AG04450 (cell line): ENCODE data around the gene TINAGL1. TPM values are rescaled to one million over a fixed set of nuclear protein-coding genes. Genes with fewer than 3 reads are reported as not detected.

Experiments
- CTCF ChIA-PET: fragments of 300-600, 350-600 bp; formaldehyde crosslinking; extraction: SDS; loops from one replicate; lab custom pipeline; 2022; ENCODE audit warnings: antibody characterized with exemption, inconsistent platforms; lab: Charles Lee
- POLR2A ChIA-PET: fragments of 350-600 bp; formaldehyde crosslinking; extraction: SDS; loops from one replicate; lab custom pipeline; 2021; ENCODE audit warnings: antibody characterized with exemption, inconsistent platforms; lab: Yijun Ruan, JAX
- DNase-seq: peaks from one replicate; pipeline ENCODE4 v3.0.0-alpha.2; 2011; ENCODE audit warnings: low read depth, low spot score
- H3K27ac ChIP-seq: one replicate; pipeline ENCODE4 v1.5.1; 2012; ENCODE audit warnings: low read depth, low read length, control low read depth
- H3K27me3 ChIP-seq: one replicate; pipeline ENCODE4 v1.6.0; 2012; ENCODE audit warnings: low read length; ENCODE audit not compliant: control insufficient read depth, insufficient read depth
- H3K4me3 ChIP-seq: 2 replicates; pipeline ENCODE4 v1.5.1; 2011; ENCODE audit warnings: mild to moderate bottlenecking, low read depth, low read length, control low read depth
- H3K9me3 ChIP-seq: 2 replicates; pipeline ENCODE4 v1.5.1; 2012; ENCODE audit warnings: low read length; ENCODE audit not compliant: control insufficient read depth, insufficient read depth
- polyA plus RNA-seq: library from polyadenylated mRNA; depleted of rRNA; stranded (reverse); fragments of >200 nt; gene quantifications from 2 replicates; pipeline ENCODE4 v1.2.3, GENCODE V29; 2011
- TF ChIP-seq, protein P1 (sequence below): IDR thresholded peaks from 2 replicates; pipeline ENCODE4 v1.5.1; 2011; ENCODE audit warnings: low read depth, low read length, control low read depth, inconsistent platforms

Gene TINAGL1
- polyA plus RNA-seq, 1 experiment: 0.36 TPM

DNA sequence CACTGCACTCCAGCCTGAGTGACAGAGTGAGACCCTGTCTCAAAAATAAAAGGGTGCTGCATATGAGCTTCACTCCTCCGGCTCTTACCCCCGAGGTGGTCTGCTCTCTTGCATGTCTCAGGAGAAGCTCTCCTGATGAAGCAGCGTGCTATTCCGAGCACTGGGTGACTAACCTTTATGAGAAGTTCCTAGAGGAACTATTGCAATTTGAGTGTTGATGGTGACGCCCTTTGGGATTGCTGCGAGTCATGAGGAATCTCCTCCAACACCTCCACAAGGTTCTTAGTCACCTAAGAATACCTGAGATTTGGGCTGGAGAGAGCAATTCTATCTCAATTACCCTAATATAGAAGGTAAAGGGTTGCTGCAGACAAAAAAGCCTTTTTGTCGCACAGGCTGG lies 40.8 kb upstream of the TINAGL1 start:
- Histone ChIP-seq H3K9me3 (no peaks in the 10 kb centered on the region), H3K27ac (no peak overlapping the region), H3K27me3 (peaks cover 12% of the 10 kb centered on the region), H3K4me3 (no peak overlapping the region)
- DNase-seq: no peak
- CTCF ChIA-PET: interaction anchor here (1.5 kb wide), 1 partner anchor 13 kb away, joined by 7 read pairs; no protein-coding TSS in a partner anchor
- POLR2A ChIA-PET: no interaction called here
- TF ChIP-seq, protein P1, sequence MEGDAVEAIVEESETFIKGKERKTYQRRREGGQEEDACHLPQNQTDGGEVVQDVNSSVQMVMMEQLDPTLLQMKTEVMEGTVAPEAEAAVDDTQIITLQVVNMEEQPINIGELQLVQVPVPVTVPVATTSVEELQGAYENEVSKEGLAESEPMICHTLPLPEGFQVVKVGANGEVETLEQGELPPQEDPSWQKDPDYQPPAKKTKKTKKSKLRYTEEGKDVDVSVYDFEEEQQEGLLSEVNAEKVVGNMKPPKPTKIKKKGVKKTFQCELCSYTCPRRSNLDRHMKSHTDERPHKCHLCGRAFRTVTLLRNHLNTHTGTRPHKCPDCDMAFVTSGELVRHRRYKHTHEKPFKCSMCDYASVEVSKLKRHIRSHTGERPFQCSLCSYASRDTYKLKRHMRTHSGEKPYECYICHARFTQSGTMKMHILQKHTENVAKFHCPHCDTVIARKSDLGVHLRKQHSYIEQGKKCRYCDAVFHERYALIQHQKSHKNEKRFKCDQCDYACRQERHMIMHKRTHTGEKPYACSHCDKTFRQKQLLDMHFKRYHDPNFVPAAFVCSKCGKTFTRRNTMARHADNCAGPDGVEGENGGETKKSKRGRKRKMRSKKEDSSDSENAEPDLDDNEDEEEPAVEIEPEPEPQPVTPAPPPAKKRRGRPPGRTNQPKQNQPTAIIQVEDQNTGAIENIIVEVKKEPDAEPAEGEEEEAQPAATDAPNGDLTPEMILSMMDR: no peak

DNA sequence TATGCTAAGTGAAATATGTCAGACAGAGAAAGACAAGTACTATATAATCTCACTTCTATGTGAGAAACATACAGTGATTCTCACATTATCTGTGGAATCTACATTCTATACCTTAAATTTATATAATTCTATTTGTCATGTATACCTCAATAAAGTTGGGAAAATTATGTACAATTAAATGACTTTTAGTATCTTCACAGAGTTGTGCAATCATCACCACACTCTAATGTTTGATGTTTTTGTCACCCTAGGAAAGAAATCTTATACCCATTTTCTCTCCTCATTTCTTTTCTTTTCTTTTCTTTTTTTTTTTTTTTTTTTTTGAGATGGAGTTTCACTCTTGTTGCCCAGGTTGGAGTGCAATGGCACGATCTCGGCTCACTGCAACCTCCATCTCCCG lies 37.0 kb upstream of the TINAGL1 start:
- no peak for DNase-seq
- Histone ChIP-seq H3K27ac (no peak overlapping the region), H3K27me3 (peaks cover 34% of the 10 kb centered on the region), H3K4me3 (no peak overlapping the region), H3K9me3 (peaks cover 8% of the 10 kb centered on the region; the same call in 1 of the 2 replicates)
- ChIA-PET POLR2A (no interaction called here), CTCF (interaction anchor here (2.1 to 2.8 kb wide), 2 partner anchors 10 to 117 kb away, joined by 10 to 18 read pairs; no protein-coding TSS in a partner anchor)
- TF ChIP-seq, protein P1: no peak

DNA sequence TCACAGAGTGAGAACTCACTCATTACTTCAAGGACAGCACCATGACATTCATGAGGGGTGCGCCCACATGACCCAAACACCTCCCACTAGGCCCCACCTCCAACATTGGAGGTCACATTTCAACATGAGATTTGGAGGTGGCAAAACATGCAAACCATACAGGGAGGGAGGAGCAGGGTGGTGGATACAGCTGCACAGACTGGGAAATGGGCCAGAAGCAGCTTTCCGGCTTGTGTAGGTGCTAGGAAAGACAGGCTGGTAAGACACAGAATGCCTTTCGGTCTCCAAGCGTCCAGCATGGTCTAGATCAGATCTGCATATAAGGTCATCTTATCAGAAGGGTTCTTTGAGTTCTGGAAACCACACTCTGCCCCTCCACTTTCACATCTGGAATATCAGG lies 35.1 kb upstream of the TINAGL1 start:
- CTCF ChIA-PET: interaction anchor here (0.8 to 1.1 kb wide), 2 partner anchors 147 to 357 kb away, joined by 3 to 4 read pairs; no protein-coding TSS in a partner anchor
- POLR2A ChIA-PET: no interaction called here

DNA sequence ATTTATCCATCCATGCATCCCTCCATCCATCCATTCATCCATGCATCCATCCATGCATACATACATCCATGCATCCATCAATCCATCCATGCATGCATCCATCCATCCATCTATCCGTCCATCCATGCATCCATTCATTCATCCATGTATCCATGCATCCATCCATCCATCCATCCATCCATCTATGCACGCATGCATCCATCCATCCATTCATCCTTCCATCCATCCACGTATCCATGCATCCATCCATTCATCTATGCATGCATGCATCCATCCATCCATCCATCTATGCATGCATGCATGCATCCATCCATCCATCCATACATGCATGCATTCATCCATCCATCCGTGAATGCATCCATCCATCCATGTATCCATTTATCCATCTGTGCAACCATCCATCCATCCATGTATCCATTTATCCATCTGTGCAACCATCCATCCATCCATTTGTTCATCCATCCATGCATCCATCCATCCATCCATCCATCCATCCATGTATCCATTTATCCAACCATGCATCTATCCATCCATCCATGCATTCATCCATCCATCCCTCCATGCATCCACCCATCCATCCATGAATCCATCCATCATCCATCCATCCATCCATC lies 30.3 kb upstream of the TINAGL1 start:
- POLR2A ChIA-PET: no interaction called here
- H3K9me3 ChIP-seq: peaks cover 8% of the 10 kb centered on the region; the same call in 1 of the 2 replicates
- no peak overlapping the region for H3K27ac ChIP-seq
- TF ChIP-seq, protein P1: no peak
- no peak for DNase-seq
- CTCF ChIA-PET: no interaction called here
- no peak overlapping the region for H3K4me3 ChIP-seq
- peaks cover 29% of the 10 kb centered on the region for H3K27me3 ChIP-seq

More for the DNA sequence above, 35.1 kb upstream of the TINAGL1 start:
- Histone ChIP-seq H3K4me3 (no peak overlapping the region), H3K27me3 (peaks cover 34% of the 10 kb centered on the region), H3K27ac (no peak overlapping the region), H3K9me3 (peaks cover 8% of the 10 kb centered on the region; the same call in 1 of the 2 replicates)
- DNase-seq: no peak
- TF ChIP-seq, protein P1: no peak

DNA sequence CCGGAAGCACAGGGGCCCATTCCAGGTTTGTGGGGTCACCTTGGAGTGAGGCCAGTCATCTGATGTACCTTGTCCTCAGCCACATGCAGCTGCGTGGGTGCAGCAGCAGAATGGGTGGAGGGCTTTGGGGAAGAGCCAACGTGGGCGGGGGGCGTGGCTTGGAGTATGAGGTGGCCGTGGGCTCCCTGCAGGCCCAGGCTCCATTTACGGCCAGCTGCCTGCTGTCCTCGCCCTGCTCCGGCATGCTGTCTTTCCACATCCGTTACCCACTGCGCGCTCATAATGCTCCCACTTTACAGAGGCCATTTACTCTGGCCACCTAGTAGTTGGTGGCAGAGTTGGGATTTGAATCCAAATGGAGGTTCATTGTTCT lies 27.8 kb upstream of the TINAGL1 start:
- H3K9me3 ChIP-seq: no peaks in the 10 kb centered on the region
- no peak overlapping the region for H3K27ac ChIP-seq
- peaks cover 24% of the 10 kb centered on the region for H3K27me3 ChIP-seq
- CTCF ChIA-PET: interaction anchor here (0.7 to 3.9 kb wide), 35 partner anchors 9 to 384 kb away, joined by 3 to 57 read pairs (median 5); no protein-coding TSS in a partner anchor
- DNase-seq: no peak
- POLR2A ChIA-PET: interaction anchor here (1.2 kb wide), 1 partner anchor 240 kb away, joined by 4 read pairs; no protein-coding TSS in a partner anchor
- no peak overlapping the region for H3K4me3 ChIP-seq
- TF ChIP-seq, protein P1: no peak
